Measurements from ENCODE around the gene PCDHGA4.
"Not testable (repeated sequence)": the region's sequence is repeated elsewhere in the genome, so short reads cannot be mapped to it uniquely, and the experiment has no call there.

PCDHGA4 gene

DNA sequence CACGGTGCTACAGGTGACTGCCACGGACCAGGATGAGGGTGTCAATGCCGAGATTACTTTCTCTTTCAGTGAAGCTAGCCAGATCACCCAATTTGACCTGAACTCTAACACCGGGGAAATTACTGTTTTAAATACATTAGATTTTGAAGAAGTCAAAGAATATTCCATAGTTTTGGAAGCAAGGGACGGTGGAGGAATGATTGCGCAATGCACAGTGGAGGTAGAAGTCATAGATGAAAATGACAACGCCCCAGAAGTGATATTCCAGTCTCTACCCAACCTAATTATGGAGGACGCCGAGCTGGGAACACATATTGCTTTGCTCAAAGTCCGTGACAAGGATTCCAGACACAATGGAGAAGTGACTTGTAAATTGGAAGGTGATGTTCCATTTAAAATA is 33.8 kb downstream of the PCDHGA4 start:
- H3K4me3 ChIP-seq (ENCODE audit: low read depth, low read length) = no peak overlapping the region
- DNase-seq (ENCODE audit: low read depth) = no peak
- TF ChIP-seq, protein P1, sequence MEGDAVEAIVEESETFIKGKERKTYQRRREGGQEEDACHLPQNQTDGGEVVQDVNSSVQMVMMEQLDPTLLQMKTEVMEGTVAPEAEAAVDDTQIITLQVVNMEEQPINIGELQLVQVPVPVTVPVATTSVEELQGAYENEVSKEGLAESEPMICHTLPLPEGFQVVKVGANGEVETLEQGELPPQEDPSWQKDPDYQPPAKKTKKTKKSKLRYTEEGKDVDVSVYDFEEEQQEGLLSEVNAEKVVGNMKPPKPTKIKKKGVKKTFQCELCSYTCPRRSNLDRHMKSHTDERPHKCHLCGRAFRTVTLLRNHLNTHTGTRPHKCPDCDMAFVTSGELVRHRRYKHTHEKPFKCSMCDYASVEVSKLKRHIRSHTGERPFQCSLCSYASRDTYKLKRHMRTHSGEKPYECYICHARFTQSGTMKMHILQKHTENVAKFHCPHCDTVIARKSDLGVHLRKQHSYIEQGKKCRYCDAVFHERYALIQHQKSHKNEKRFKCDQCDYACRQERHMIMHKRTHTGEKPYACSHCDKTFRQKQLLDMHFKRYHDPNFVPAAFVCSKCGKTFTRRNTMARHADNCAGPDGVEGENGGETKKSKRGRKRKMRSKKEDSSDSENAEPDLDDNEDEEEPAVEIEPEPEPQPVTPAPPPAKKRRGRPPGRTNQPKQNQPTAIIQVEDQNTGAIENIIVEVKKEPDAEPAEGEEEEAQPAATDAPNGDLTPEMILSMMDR (IDR thresholded peaks at IDR 0.05; ENCODE audit: low read depth, low read length, missing control alignments) = no peak

GRCh38 chr5:141389153-141390042 is 34.6 kb downstream of the PCDHGA4 start:
- TF ChIP-seq, protein P1 (IDR thresholded peaks at IDR 0.05; ENCODE audit: low read depth, low read length, missing control alignments) = no peak
- DNase-seq (ENCODE audit: low read depth) = no peak
- no peak overlapping the region for H3K4me3 ChIP-seq (ENCODE audit: low read depth, low read length)

- TF ChIP-seq, protein P1 (IDR thresholded peaks at IDR 0.05; ENCODE audit: low read depth, low read length, missing control alignments) = peak; percentile 9
- DNase-seq (ENCODE audit: low read depth) = no peak
- H3K4me3 ChIP-seq (ENCODE audit: low read depth, low read length) = no peak within 1 kb of the TSS
These were observed 37.8 kb downstream of the PCDHGA4 start, which contains the start of gene PCDHGA8 for GRCh38 chr5:141392429-141393198. PCDHGA8 (plus strand) TSS chr5:141392633; CDS start chr5:141392814, 181 bp downstream.

DNA sequence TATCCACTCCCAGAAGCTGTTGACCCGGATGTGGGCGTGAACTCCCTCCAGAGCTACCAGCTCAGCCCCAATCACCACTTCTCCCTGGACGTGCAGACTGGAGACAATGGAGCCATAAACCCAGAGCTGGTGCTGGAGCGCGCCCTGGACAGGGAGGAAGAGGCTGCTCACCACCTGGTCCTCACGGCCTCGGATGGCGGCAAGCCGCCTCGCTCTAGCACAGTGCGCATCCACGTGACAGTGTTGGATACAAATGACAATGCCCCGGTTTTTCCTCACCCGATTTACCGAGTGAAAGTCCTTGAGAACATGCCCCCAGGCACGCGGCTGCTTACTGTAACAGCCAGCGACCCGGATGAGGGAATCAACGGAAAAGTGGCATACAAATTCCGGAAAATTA is 38.4 kb downstream of the PCDHGA4 start:
- no peak overlapping the region for H3K4me3 ChIP-seq (ENCODE audit: low read depth, low read length)
- DNase-seq (ENCODE audit: low read depth) = no peak
- TF ChIP-seq, protein P1 (IDR thresholded peaks at IDR 0.05; ENCODE audit: low read depth, low read length, missing control alignments) = no peak

- not testable (repeated sequence) for DNase-seq (ENCODE audit: low read depth); H3K4me3 ChIP-seq (ENCODE audit: low read depth, low read length)
These were observed 39.8 kb downstream of the PCDHGA4 start for GRCh38 chr5:141394401-141395187.

GRCh38 chr5:141397756-141398551 is 43.1 kb downstream of the PCDHGA4 start, which contains the start of gene PCDHGB5:
PCDHGB5 (plus strand) TSS chr5:141397947; CDS start chr5:141398128, 181 bp downstream.
- not testable (repeated sequence) for DNase-seq (ENCODE audit: low read depth)
- peak within 1 kb of the TSS; percentile 53 for H3K4me3 ChIP-seq (ENCODE audit: low read depth, low read length)
- TF ChIP-seq, protein P1 (IDR thresholded peaks at IDR 0.05; ENCODE audit: low read depth, low read length, missing control alignments) = peak; percentile 69
